Breast epithelium (tissue), 4 donors: ENCODE data around the gene GCN1. TPM values are rescaled to one million over a fixed set of nuclear protein-coding genes. Genes with fewer than 3 reads are reported as not detected.

Experiments used
- DNase-seq, 2 donors: peaks; one replicate each; pipeline ENCODE4 v3.0.0-alpha.2; 2019; ENCODE audit warnings: low spot score in 2 of 2
- H3K27ac ChIP-seq, 2 donors: fragments of 200-600 bp; sonication (generic) in 1 of 2; one replicate each; pipeline ENCODE4 v1.5.1; 2016 to 2019; ENCODE audit warnings: mild to moderate bottlenecking in 1 of 2
- H3K27me3 ChIP-seq, 2 donors: fragments of 200-600 bp; sonication (generic) in 1 of 2; one replicate each; pipeline versions ENCODE4 v1.5.1 to v1.6.0; 2017 to 2019; ENCODE audit warnings: control low read depth in 1 of 2, mild to moderate bottlenecking in 1 of 2
- H3K36me3 ChIP-seq: fragments of 200-600 bp; one replicate; pipeline ENCODE4 v1.5.1; 2019
- H3K4me1 ChIP-seq, 2 donors: fragments of 200-600 bp; sonication (generic); one replicate each; pipeline ENCODE4 v1.5.1; 2016 to 2019; ENCODE audit warnings: control low read depth in 1 of 2
- H3K4me3 ChIP-seq, 3 donors: fragments of 200-600 bp; sonication (generic); 1 replicate in 2 of 3; 2 replicates in 1 of 3; pipeline ENCODE4 v1.5.1; 2016 to 2019; ENCODE audit warnings: mild to moderate bottlenecking in 3 of 3, moderate library complexity in 2 of 3
- H3K9me3 ChIP-seq, 2 donors: fragments of 200-600 bp; sonication (generic) in 1 of 2; one replicate each; pipeline ENCODE4 v1.5.1; 2016 to 2019; ENCODE audit warnings: control low read depth in 1 of 2
- CTCF ChIP-seq, 3 donors: fragments of 450-650 bp; IDR thresholded peaks; one replicate each; pipeline ENCODE4 v1.5.1; 2016 to 2017; ENCODE audit warnings: antibody characterized with exemption in 3 of 3, mild to moderate bottlenecking in 3 of 3, moderate library complexity in 3 of 3
- POLR2A ChIP-seq: fragments of 450-650 bp; IDR thresholded peaks from one replicate; pipeline ENCODE4 v1.6.1; 2016; ENCODE audit warnings: antibody characterized with exemption, mild to moderate bottlenecking, moderate library complexity
- POLR2AphosphoS5 ChIP-seq, 3 donors: sonication (generic); formaldehyde crosslinking; IDR thresholded peaks; one replicate each; pipeline ENCODE4 v1.6.1; 2017; ENCODE audit warnings: antibody characterized with exemption in 3 of 3
- intact Hi-C: fragments of 100-400 bp; cut with DNase I; formaldehyde crosslinking; loops from one replicate; pipeline ENCODE4 v1.15.1; 2023; ENCODE audit warnings: low total_unique reads
- total RNA-seq, 3 donors: library from RNA; depleted of rRNA; stranded (reverse); fragments of >200 nt; gene quantifications; one replicate each; pipeline ENCODE4 v1.1.0, GENCODE V29; 2016

The GCN1 gene
- total RNA-seq, 3 donors from 2014 or later = 50.1 to 79.6 (median 73.4) TPM

- Histone ChIP-seq H3K4me3 (no peak overlapping the region), H3K36me3 (no peaks in the 10 kb centered on the region), H3K4me1 (peaks cover 11% of the 10 kb centered on the region in 2 donors), H3K27ac (no peak overlapping the region), H3K27me3 (no peaks in the 10 kb centered on the region), H3K9me3 (no peaks in the 10 kb centered on the region)
- no peak for DNase-seq
- intact Hi-C loops = no loop called here
- TF ChIP-seq CTCF (IDR thresholded peaks at IDR 0.05) = no peak
- no peak for TF ChIP-seq POLR2AphosphoS5 (IDR thresholded peaks at IDR 0.05)
- TF ChIP-seq POLR2A = no peak
Measured at GRCh38 chr12:120099738-120100137, 94.8 kb downstream of the GCN1 start.

GRCh38 chr12:120098756-120099470 lies 95.6 kb downstream of the GCN1 start:
- no peak for DNase-seq
- H3K27me3 ChIP-seq = no peaks in the 10 kb centered on the region
- no peak overlapping the region for H3K27ac ChIP-seq
- H3K4me1 ChIP-seq = peaks cover 11% of the 10 kb centered on the region in 2 donors
- H3K4me3 ChIP-seq = no peak overlapping the region
- no peaks in the 10 kb centered on the region for H3K36me3 ChIP-seq
- intact Hi-C loops = no loop called here
- TF ChIP-seq POLR2A (no peak), POLR2AphosphoS5 (IDR thresholded peaks at IDR 0.05) (no peak), CTCF (IDR thresholded peaks at IDR 0.05) (no peak)
- no peaks in the 10 kb centered on the region for H3K9me3 ChIP-seq

GRCh38 chr12:120096671-120097202 lies 97.8 kb downstream of the GCN1 start:
- intact Hi-C loops = no loop called here
- no peak overlapping the region for H3K27ac ChIP-seq
- H3K36me3 ChIP-seq = no peaks in the 10 kb centered on the region
- H3K4me1 ChIP-seq = peaks cover 8 to 9% of the 10 kb centered on the region in 2 donors
- no peak for TF ChIP-seq POLR2A
- H3K9me3 ChIP-seq = no peaks in the 10 kb centered on the region
- DNase-seq = no peak
- no peak overlapping the region for H3K4me3 ChIP-seq
- H3K27me3 ChIP-seq = no peaks in the 10 kb centered on the region

- DNase-seq = no peak
- Histone ChIP-seq H3K4me3 (no peak overlapping the region), H3K36me3 (no peaks in the 10 kb centered on the region), H3K4me1 (peaks cover 0 to 3% of the 10 kb centered on the region in 2 donors), H3K27ac (no peak overlapping the region), H3K9me3 (no peaks in the 10 kb centered on the region), H3K27me3 (no peaks in the 10 kb centered on the region)
- no peak for TF ChIP-seq POLR2A
- no peak for TF ChIP-seq CTCF (IDR thresholded peaks at IDR 0.05)
- TF ChIP-seq POLR2AphosphoS5 (IDR thresholded peaks at IDR 0.05) = no peak
- intact Hi-C loops = no loop called here
Measured at GRCh38 chr12:120095736-120096135, 98.8 kb downstream of the GCN1 start.

GRCh38 chr12:120095331-120095730 lies 99.2 kb downstream of the GCN1 start:
- intact Hi-C loops = no loop called here
- H3K27ac ChIP-seq = no peak overlapping the region

More at GRCh38 chr12:120095331-120095730, 99.2 kb downstream of the GCN1 start:
- Histone ChIP-seq H3K4me3 (no peak overlapping the region), H3K27me3 (no peaks in the 10 kb centered on the region), H3K36me3 (no peaks in the 10 kb centered on the region), H3K9me3 (no peaks in the 10 kb centered on the region), H3K4me1 (no peaks in the 10 kb centered on the region)
- DNase-seq = no peak
- no peak for TF ChIP-seq POLR2AphosphoS5 (IDR thresholded peaks at IDR 0.05)
- TF ChIP-seq POLR2A = no peak
- no peak for TF ChIP-seq CTCF (IDR thresholded peaks at IDR 0.05)
